A673 (cell line): ENCODE measurements around the gene SLC7A5.
"Not testable (repeated sequence)": the region's sequence is repeated elsewhere in the genome, so short reads cannot be mapped to it uniquely, and the experiment has no call there.

Experiments
- EZH2 ChIP-seq: fragments of 200-600 bp; sonication (generic); IDR thresholded peaks from 2 replicates; pipeline ENCODE4 v1.6.1; 2017; ENCODE audit warnings: borderline replicate concordance, low read depth, mild to moderate bottlenecking, mixed read lengths, antibody characterized with exemption, low read length; ENCODE audit not compliant: poor library complexity, severe bottlenecking
- TF ChIP-seq, protein P1 (sequence below): fragments of 300-800, 200-600 bp; sonication (generic); conservative IDR thresholded peaks from 2 replicates; pipeline ENCODE4 v1.5.1; 2017; ENCODE audit warnings: low read depth, mild to moderate bottlenecking, antibody characterized with exemption, low read length, moderate library complexity, mixed read lengths

DNA sequence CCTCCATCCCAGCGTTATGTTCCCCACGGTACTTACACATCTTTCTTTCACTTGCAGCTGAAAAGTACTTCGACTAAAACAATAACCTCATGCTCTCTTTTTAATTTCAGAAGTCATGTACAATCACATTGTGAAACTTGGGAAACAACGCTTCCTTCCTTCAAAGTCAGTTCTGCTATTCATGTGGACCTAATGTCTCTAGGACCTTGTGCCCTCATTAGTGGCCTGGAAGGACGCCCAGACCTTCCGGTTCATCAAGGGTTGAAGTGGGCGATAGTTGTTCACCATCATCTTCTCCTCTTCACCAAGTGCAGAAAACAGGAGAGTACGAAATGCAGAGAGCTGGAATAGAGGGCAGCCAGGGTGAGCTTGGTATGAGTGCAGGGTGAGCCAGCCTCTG lies 18.6 kb upstream of the SLC7A5 start:
- TF ChIP-seq, protein P1, sequence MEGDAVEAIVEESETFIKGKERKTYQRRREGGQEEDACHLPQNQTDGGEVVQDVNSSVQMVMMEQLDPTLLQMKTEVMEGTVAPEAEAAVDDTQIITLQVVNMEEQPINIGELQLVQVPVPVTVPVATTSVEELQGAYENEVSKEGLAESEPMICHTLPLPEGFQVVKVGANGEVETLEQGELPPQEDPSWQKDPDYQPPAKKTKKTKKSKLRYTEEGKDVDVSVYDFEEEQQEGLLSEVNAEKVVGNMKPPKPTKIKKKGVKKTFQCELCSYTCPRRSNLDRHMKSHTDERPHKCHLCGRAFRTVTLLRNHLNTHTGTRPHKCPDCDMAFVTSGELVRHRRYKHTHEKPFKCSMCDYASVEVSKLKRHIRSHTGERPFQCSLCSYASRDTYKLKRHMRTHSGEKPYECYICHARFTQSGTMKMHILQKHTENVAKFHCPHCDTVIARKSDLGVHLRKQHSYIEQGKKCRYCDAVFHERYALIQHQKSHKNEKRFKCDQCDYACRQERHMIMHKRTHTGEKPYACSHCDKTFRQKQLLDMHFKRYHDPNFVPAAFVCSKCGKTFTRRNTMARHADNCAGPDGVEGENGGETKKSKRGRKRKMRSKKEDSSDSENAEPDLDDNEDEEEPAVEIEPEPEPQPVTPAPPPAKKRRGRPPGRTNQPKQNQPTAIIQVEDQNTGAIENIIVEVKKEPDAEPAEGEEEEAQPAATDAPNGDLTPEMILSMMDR = not testable (repeated sequence)
- TF ChIP-seq EZH2 = not testable (repeated sequence)
